ENCODE data around the gene DIS3L2.
A peak's percentile ranks its signal among the peaks of the same experiment; 100 is the strongest.
"Not testable (repeated sequence)": the region's sequence is repeated elsewhere in the genome, so short reads cannot be mapped to it uniquely, and the experiment has no call there.

The DIS3L2 gene

GRCh38 chr2:232061265-232061664, 99.8 kb downstream of the DIS3L2 start:
- no peak for DNase-seq

GRCh38 chr2:232073026-232073425, 111.5 kb downstream of the DIS3L2 start:
- no peak for DNase-seq

- DNase-seq = no peak
Measured at GRCh38 chr2:232073699-232074098, 112.2 kb downstream of the DIS3L2 start.

- peak; percentile 72 for DNase-seq
Measured at GRCh38 chr2:232075080-232075479, 113.6 kb downstream of the DIS3L2 start.

- no peak for DNase-seq
Measured at GRCh38 chr2:232075859-232076258, 114.3 kb downstream of the DIS3L2 start.

- no peak for DNase-seq
Measured at GRCh38 chr2:232076272-232076671, 114.8 kb downstream of the DIS3L2 start.

GRCh38 chr2:232076736-232077135, 115.2 kb downstream of the DIS3L2 start:
- no peak for DNase-seq

- DNase-seq = no peak
Measured at GRCh38 chr2:232085164-232085563, 123.7 kb downstream of the DIS3L2 start.

GRCh38 chr2:232085826-232086425, 124.4 kb downstream of the DIS3L2 start:
- DNase-seq = no peak

GRCh38 chr2:232088771-232089170, 127.3 kb downstream of the DIS3L2 start:
- no peak for DNase-seq

GRCh38 chr2:232094201-232094600, 132.7 kb downstream of the DIS3L2 start:
- DNase-seq = no peak

- DNase-seq = no peak
Measured at GRCh38 chr2:232094883-232095282, 133.4 kb downstream of the DIS3L2 start.

- no peak for DNase-seq
Measured at GRCh38 chr2:232097260-232097659, 135.7 kb downstream of the DIS3L2 start.

GRCh38 chr2:232097758-232098157, 136.2 kb downstream of the DIS3L2 start:
- DNase-seq = no peak

GRCh38 chr2:232102380-232102779, 140.9 kb downstream of the DIS3L2 start:
- no peak for DNase-seq

GRCh38 chr2:232103140-232103737, 141.7 kb downstream of the DIS3L2 start:
- DNase-seq = no peak

- DNase-seq = no peak
Measured at GRCh38 chr2:232104076-232104646, 142.6 kb downstream of the DIS3L2 start.

GRCh38 chr2:232111551-232111950, 150.0 kb downstream of the DIS3L2 start:
- DNase-seq = no peak

GRCh38 chr2:232113821-232114220, 152.3 kb downstream of the DIS3L2 start:
- no peak for DNase-seq

GRCh38 chr2:232115728-232116361, 154.3 kb downstream of the DIS3L2 start:
- DNase-seq = not testable (repeated sequence)

GRCh38 chr2:232116852-232117251, 155.3 kb downstream of the DIS3L2 start:
- DNase-seq = no peak

- no peak for DNase-seq
Measured at GRCh38 chr2:232117413-232117812, 155.9 kb downstream of the DIS3L2 start.

- DNase-seq = no peak
Measured at GRCh38 chr2:232120911-232121310, 159.4 kb downstream of the DIS3L2 start.

- DNase-seq = no peak
Measured at GRCh38 chr2:232124309-232124708, 162.8 kb downstream of the DIS3L2 start.

Measured in suppressor macrophage treated with lipopolysaccharide for 4 hours (primary cell).